Lower leg skin (tissue), 3 donors: ENCODE measurements around the gene UBAP1L.

Experiments used
- CTCF ChIP-seq, 3 donors: fragments of 450-650 bp; IDR thresholded peaks; one replicate each; pipeline ENCODE4 v1.5.1; 2016; ENCODE audit warnings: antibody characterized with exemption in 3 of 3, mild to moderate bottlenecking in 3 of 3, moderate library complexity in 2 of 3
- POLR2A ChIP-seq, 2 donors: fragments of 450-650 bp; IDR thresholded peaks; one replicate each; pipeline ENCODE4 v1.6.1; 2016 to 2017; ENCODE audit warnings: antibody characterized with exemption in 2 of 2, mild to moderate bottlenecking in 1 of 2, moderate library complexity in 1 of 2

GRCh38 chr15:65072027-65072426 lies 43.0 kb downstream of the UBAP1L start:
- TF ChIP-seq CTCF (IDR thresholded peaks at IDR 0.05): no peak
- no peak for TF ChIP-seq POLR2A (IDR thresholded peaks at IDR 0.05)
